Testis (tissue), 3 donors: ENCODE data around the gene CENPO. TPM values are rescaled to one million over a fixed set of nuclear protein-coding genes. Genes with fewer than 3 reads are reported as not detected.

Experiments used
- DNase-seq: peaks from one replicate; pipeline ENCODE4 v3.0.0-alpha.2; 2019
- H3K27ac ChIP-seq, 2 donors: fragments of 200-600 bp; sonication (generic); one replicate each; pipeline ENCODE4 v1.5.1; 2019
- H3K27me3 ChIP-seq: fragments of 200-600 bp; sonication (generic); one replicate; pipeline ENCODE4 v1.5.1; 2019
- H3K36me3 ChIP-seq: fragments of 200-600 bp; sonication (generic); one replicate; pipeline ENCODE4 v1.5.1; 2017; ENCODE audit warnings: low read depth; ENCODE audit errors: missing control alignments
- H3K4me1 ChIP-seq: fragments of 200-600 bp; sonication (generic); one replicate; pipeline ENCODE4 v1.5.1; 2019
- H3K4me3 ChIP-seq, 2 donors: fragments of 200-600 bp; sonication (generic); one replicate each; pipeline ENCODE4 v1.5.1; 2017 to 2019
- H3K9me3 ChIP-seq: fragments of 200-600 bp; sonication (generic); one replicate; pipeline ENCODE4 v1.5.1; 2017
- CTCF ChIP-seq, 3 experiments: fragments of 450-650 bp in 2 of 3; fragments of 200-600 bp in 1 of 3; sonication (generic) in 1 of 3; IDR thresholded peaks; one replicate each; pipeline ENCODE4 v1.5.1; 2016 to 2019; ENCODE audit warnings: antibody characterized with exemption in 3 of 3, mild to moderate bottlenecking in 2 of 3, moderate library complexity in 1 of 3
- POLR2A ChIP-seq: fragments of 450-650 bp; IDR thresholded peaks from one replicate; pipeline ENCODE4 v1.6.1; 2017; ENCODE audit warnings: antibody characterized with exemption, mild to moderate bottlenecking, moderate library complexity
- WGBS, 2 donors: methylation state at CpG; one replicate each; pipeline ENCODE4 v1.1.5; 2018; 5-methylcytosine and 5-hydroxymethylcytosine counted together
- intact Hi-C: fragments of 100-400 bp; cut with DNase I; formaldehyde crosslinking; loops from one replicate; pipeline ENCODE4 v1.15.1; 2023; ENCODE audit warnings: low total_unique reads
- polyA plus RNA-seq: library from polyadenylated mRNA; stranded (reverse); fragments of 350-450 nt; fragmentation: Illumina TruSeq; extraction: RNeasy Lipid Tissue Mini Kit (QIAGEN cat#74804); gene quantifications from one replicate; pipeline ENCODE4 v1.2.3, GENCODE V29; 2014; ENCODE audit warnings: low read depth, low replicate concordance; ENCODE audit not compliant: insufficient read depth
- total RNA-seq, 2 donors: library from RNA; depleted of rRNA; stranded (reverse); fragments of >200 nt; gene quantifications; one replicate each; pipeline ENCODE4 v1.2.3, GENCODE V29; 2016

CENPO gene
- total and polyA plus RNA-seq, 3 donors from 2014 or later: 27.1 to 41.2 (median 32.8) TPM

- TF ChIP-seq CTCF (IDR thresholded peaks at IDR 0.05) (no peak), POLR2A (no peak)
- intact Hi-C loops: no loop called here
- no peaks in the 10 kb centered on the region for H3K9me3 ChIP-seq
- H3K36me3 ChIP-seq: no peaks in the 10 kb centered on the region
- H3K4me1 ChIP-seq: no peaks in the 10 kb centered on the region
- no peaks in the 10 kb centered on the region for H3K27me3 ChIP-seq
- H3K27ac ChIP-seq: no peak overlapping the region
- no peak overlapping the region for H3K4me3 ChIP-seq
- DNase-seq: no peak
- 92 to 100% methylated on average over 3 of the region's 3 CpGs for WGBS, 2 donors
Observed at GRCh38 chr2:24747299-24747698, 45.9 kb upstream of the CENPO start.

GRCh38 chr2:24749069-24749691, 44.0 kb upstream of the CENPO start:
- 91 to 96% methylated on average over 7 of the region's 7 CpGs for WGBS, 2 donors
- Histone ChIP-seq H3K4me3 (no peak overlapping the region), H3K9me3 (no peaks in the 10 kb centered on the region), H3K36me3 (no peaks in the 10 kb centered on the region), H3K27ac (no peak overlapping the region), H3K4me1 (no peaks in the 10 kb centered on the region), H3K27me3 (no peaks in the 10 kb centered on the region)
- no peak for DNase-seq
- TF ChIP-seq CTCF (IDR thresholded peaks at IDR 0.05) (no peak), POLR2A (no peak)
- intact Hi-C loops: no loop called here

DNA sequence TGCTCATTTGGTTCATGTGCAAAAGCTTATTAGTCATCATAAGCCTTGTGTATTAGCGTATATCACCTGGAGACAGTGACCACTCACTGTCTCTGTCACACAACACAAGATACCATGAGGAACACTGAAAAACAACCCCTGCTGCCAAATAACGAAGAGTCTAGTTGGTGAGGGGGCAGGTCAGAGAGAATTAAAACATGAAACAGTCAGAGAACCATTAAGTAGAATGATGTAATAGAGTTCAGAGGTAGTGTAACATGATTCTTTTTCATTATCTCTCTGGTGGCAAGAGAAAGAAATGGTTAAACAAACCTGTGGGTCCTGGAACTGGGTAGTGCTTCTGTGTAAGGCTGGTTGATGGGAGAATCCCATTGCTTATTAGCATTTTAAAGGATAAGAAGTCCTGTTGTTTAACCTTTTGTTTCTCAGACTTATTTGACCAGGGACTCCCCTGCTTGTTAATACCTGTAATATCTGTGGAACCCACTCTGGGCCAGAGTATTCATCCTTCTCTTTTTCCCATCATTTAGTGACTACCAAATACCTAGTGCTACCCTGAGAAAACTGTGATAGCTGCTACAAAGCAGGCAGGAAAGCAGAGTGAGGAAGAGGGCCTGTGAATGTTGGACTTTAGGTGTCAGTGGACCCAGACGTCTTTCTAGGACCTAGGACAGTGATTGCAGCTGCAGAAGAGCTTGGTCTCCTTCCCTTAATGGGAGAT, 38.1 kb upstream of the CENPO start:
- Histone ChIP-seq H3K27me3 (no peaks in the 10 kb centered on the region), H3K9me3 (no peaks in the 10 kb centered on the region), H3K4me3 (no peak overlapping the region), H3K27ac (no peak overlapping the region), H3K36me3 (no peaks in the 10 kb centered on the region), H3K4me1 (no peaks in the 10 kb centered on the region)
- DNase-seq: no peak
- intact Hi-C loops: no loop called here
- TF ChIP-seq POLR2A: no peak
- TF ChIP-seq CTCF (IDR thresholded peaks at IDR 0.05): no peak
- 74 to 87% methylated on average over 3 of the region's 3 CpGs for whole genome bisulfite sequencing, 2 donors

GRCh38 chr2:24756789-24757188, 36.4 kb upstream of the CENPO start:
- intact Hi-C loops: no loop called here
- no peaks in the 10 kb centered on the region for H3K4me1 ChIP-seq
- no peak for TF ChIP-seq POLR2A
- no peak for TF ChIP-seq CTCF (IDR thresholded peaks at IDR 0.05)
- no peaks in the 10 kb centered on the region for H3K36me3 ChIP-seq
- 88 to 95% methylated on average over 1 of the region's 1 CpG for WGBS, 2 donors
- no peak overlapping the region for H3K4me3 ChIP-seq
- DNase-seq: no peak
- no peak overlapping the region for H3K27ac ChIP-seq
- H3K27me3 ChIP-seq: no peaks in the 10 kb centered on the region
- H3K9me3 ChIP-seq: no peaks in the 10 kb centered on the region

DNA sequence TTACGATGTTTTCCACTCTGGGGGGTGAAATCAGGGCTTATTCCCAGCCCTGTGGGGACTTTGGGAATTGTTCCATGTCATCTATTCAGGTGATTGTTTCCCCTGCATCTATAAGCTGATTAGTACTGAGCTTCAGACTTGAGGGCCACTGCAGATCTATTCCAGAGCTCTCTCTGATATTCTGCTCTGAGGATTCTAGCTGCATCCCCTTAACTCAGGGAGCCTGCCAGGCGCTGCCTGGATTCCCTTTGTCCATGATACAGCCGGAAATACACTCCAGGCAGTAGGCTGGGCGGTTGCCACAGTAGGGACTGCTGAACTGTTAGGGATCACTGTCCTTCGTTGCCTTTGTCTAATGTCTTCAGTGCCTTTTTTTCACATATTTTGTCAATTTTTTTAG, 31.4 kb upstream of the CENPO start:
- WGBS, 2 donors: 85 to 93% methylated on average over 5 of the region's 5 CpGs
- no peaks in the 10 kb centered on the region for H3K36me3 ChIP-seq
- intact Hi-C loops: no loop called here

More for the DNA sequence above, 31.4 kb upstream of the CENPO start:
- Histone ChIP-seq H3K4me1 (no peaks in the 10 kb centered on the region), H3K4me3 (no peak overlapping the region), H3K27me3 (no peaks in the 10 kb centered on the region), H3K27ac (no peak overlapping the region), H3K9me3 (no peaks in the 10 kb centered on the region)
- DNase-seq: no peak
- TF ChIP-seq POLR2A (no peak), CTCF (IDR thresholded peaks at IDR 0.05) (no peak)
